Astrocyte (in vitro differentiated cells and primary cell): ENCODE measurements around the gene SLC35F1.

Experiments
- CTCF ChIP-seq: IDR thresholded peaks from 2 replicates; pipeline ENCODE4 v1.5.1; 2011; ENCODE audit warnings: low read depth, mild to moderate bottlenecking, inconsistent platforms, low read length, moderate library complexity; ENCODE audit not compliant: insufficient read depth
- EZH2 ChIP-seq: IDR thresholded peaks from 2 replicates; pipeline ENCODE4 v1.6.1; 2012; ENCODE audit warnings: mild to moderate bottlenecking, low read length, inconsistent platforms; ENCODE audit not compliant: insufficient read depth

DNA sequence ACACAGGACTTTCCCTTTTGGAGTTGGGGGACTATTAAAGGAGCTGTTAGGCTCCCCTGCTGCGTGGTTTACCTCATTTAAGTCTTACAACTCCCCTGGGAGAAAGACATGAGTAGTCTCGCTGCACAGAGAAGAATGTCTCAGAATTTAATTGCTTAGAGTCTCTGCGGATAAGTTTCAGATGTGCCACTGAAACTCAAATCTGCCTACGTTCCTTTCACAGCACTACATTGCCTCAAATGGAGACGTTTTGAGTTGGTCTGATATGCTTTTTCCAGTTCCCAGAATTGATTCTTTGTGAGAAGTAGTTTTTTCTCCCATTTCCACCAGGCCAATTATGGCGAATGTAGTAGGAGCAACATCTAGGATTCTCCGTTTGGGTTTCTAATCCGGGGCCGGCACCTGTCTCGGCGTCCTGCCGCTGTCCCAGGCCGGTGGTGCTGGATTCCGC lies 532 bp upstream of the SLC35F1 start:
- TF ChIP-seq CTCF (no peak), EZH2 (no peak)
